Hepatic stellate cell (primary cell): ENCODE results near the gene ACSL6.

Source experiments
- DNase-seq: peaks from one replicate; pipeline ENCODE4 v3.0.0; 2011; ENCODE audit warnings: low spot score

ACSL6 gene

GRCh38 chr5:131979816-131980215 lies 31.6 kb downstream of the ACSL6 start:
- DNase-seq, result no peak

GRCh38 chr5:131977212-131977604 lies 34.2 kb downstream of the ACSL6 start:
- no peak for DNase-seq

GRCh38 chr5:131976414-131977211 lies 34.8 kb downstream of the ACSL6 start:
- DNase-seq, result no peak

- DNase-seq, result no peak
Measured at GRCh38 chr5:131974956-131975726, 36.3 kb downstream of the ACSL6 start.

- no peak for DNase-seq
Measured at GRCh38 chr5:131974622-131974955, 36.9 kb downstream of the ACSL6 start.

- no peak for DNase-seq
Measured at GRCh38 chr5:131974016-131974415, 37.4 kb downstream of the ACSL6 start.

GRCh38 chr5:131973089-131973712 lies 38.3 kb downstream of the ACSL6 start:
- no peak for DNase-seq

- no peak for DNase-seq
Measured at GRCh38 chr5:131968396-131968954, 43.0 kb downstream of the ACSL6 start.

- no peak for DNase-seq
Measured at GRCh38 chr5:131966551-131966950, 44.9 kb downstream of the ACSL6 start.

GRCh38 chr5:131965826-131966415 lies 45.5 kb downstream of the ACSL6 start:
- no peak for DNase-seq

- no peak for DNase-seq
Measured at GRCh38 chr5:131959906-131960305, 51.6 kb downstream of the ACSL6 start.

GRCh38 chr5:131959136-131959535 lies 52.3 kb downstream of the ACSL6 start:
- no peak for DNase-seq

- no peak for DNase-seq
Measured at GRCh38 chr5:131957721-131958441, 53.6 kb downstream of the ACSL6 start.

- no peak for DNase-seq
Measured at GRCh38 chr5:131953969-131954368, 57.5 kb downstream of the ACSL6 start.

GRCh38 chr5:131952301-131952857 lies 59.1 kb downstream of the ACSL6 start:
- DNase-seq, result no peak

- no peak for DNase-seq
Measured at GRCh38 chr5:131950706-131951105, 60.8 kb downstream of the ACSL6 start.

- DNase-seq, result no peak
Measured at GRCh38 chr5:131947445-131947844, 64.0 kb downstream of the ACSL6 start.

- no peak for DNase-seq
Measured at GRCh38 chr5:131945551-131946168, 65.8 kb downstream of the ACSL6 start, which contains the start of gene MEIKIN. Gene MEIKIN, minus strand, starts transcription at chr5:131945663. Its CDS starts 158 bp downstream, at chr5:131945505.

- no peak for DNase-seq
Measured at GRCh38 chr5:131944702-131945550, 66.5 kb downstream of the ACSL6 start.

- DNase-seq, result no peak
Measured at GRCh38 chr5:131943916-131944315, 67.5 kb downstream of the ACSL6 start.
